ENCODE data around the gene AIF1L.
"Not testable (repeated sequence)": the region's sequence is repeated elsewhere in the genome, so short reads cannot be mapped to it uniquely, and the experiment has no call there.

The AIF1L gene

DNA sequence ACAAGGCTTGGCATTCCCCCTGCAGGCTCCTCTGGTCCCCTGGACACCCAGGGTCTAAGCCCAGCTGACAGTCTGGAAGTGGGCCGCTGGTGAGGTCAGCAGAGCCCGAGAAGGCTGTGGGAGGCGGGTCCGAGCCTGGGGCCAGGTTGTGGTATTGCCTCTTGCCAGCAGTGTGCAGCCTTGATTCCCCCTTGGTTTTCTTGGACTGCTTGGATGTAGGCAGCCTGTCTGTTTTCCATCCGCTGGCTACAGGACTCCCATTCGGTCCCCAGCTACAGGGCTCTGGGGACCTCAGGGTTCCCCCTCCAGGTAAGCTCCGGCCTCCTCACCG is 1.6 kb downstream of the AIF1L start:
- peak in 14 of 58 donors; percentile 5 to 49 (median 22) for DNase-seq

DNA sequence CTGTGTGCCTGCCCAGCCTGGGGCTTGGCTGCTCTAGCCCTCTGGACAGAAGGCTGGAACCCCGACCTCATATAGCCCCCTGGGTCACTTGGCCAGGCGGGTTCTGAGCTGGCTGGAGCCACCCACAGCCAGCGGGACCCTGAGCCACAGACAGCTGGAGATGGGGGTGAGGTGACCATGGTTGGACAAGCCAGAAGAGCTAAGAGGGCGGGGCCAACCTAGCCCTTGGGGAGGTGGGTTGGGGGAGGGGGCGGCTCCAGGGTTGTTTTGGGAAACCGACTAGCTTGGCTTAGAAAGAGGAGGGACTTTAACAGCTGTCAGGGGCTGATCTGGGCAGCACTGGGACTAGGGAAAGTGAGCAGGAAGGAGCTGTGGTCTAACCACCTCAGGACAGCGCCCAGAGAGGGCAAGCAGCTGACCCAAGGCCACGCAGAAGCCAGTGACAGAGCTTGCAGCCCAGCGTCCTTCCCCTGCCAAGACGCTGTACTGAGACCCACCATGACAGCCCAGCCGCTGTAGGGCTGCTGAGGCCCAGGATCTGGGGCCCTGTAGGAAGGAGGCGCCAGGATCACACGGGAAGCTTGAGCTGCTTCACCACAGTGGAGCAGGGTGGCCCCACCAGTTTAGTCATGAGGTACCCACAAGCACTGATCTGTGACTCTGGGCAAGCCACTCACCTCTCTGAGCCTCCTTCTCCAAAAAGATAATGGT is 2.2 kb downstream of the AIF1L start:
- no peak for DNase-seq

DNA sequence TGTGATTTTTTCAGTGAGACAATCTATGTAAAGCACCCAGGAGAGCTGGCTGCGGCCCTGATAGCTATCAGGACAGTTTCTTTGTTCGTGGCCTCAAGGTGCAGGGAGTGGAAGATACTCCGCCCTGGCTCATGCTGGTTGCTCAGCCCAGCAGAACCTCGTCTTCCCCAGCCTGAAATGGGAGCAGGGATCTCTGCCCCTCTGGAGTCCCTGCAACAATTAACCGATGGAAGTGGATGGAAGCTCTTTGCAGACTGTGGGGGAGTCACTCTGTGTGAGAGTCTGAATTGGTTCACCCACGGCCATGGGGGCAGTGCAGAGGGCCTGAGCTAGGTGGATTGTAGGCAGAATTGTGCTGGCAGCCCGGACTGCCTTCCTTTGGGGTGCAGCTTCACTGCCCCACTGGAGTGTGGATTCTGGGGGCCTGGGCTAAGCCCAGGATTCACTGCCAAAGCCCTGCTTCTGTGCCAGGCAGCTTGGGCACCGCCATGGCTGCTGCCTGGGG is 2.8 kb downstream of the AIF1L start:
- peak in 3 of 58 donors; percentile 19 to 21 (median 19) for DNase-seq

- DNase-seq = not testable (repeated sequence)
These were observed 3.5 kb downstream of the AIF1L start for GRCh38 chr9:131099845-131100244.

GRCh38 chr9:131100445-131100844 is 4.1 kb downstream of the AIF1L start:
- DNase-seq = no peak

- no peak for DNase-seq
These were observed 5.1 kb downstream of the AIF1L start for GRCh38 chr9:131101207-131101964.

- no peak for DNase-seq
These were observed 6.7 kb downstream of the AIF1L start for GRCh38 chr9:131103024-131103423.

GRCh38 chr9:131103535-131103934 is 7.2 kb downstream of the AIF1L start:
- no peak for DNase-seq

DNA sequence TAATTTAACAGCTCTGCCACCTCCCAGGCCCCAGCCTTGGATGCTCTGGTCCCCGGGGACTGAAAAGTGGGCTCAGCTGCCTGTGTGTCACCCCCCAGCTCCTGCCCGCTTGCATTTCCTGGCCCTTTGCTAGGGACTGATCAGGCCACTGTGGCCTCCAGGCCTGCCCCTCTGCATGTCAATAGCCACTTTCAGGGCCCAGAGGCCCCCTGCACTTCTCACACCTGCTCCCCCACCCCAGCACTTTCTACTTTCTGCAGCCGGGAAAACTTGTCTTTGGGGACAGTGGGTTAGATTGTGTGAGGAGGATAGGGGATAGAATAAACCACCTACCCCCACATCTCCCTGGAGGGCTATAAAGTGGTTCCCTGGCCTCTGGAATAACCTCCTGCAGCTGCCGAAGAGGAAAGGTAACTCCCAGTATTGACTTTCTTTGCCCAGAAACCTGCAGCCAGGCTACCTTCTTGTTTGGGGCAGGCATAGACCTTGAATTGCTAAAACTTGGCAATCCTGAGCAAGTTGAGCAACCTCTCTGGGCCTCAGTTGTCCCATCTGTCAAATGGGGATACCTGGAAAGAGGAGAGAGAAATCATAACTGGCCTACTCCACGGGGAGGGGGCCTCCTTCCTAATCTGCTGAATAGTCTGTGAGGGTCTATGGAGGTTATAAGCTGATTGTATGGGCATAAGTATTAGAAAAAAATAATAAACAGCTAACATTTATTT is 7.8 kb downstream of the AIF1L start:
- DNase-seq = no peak

DNA sequence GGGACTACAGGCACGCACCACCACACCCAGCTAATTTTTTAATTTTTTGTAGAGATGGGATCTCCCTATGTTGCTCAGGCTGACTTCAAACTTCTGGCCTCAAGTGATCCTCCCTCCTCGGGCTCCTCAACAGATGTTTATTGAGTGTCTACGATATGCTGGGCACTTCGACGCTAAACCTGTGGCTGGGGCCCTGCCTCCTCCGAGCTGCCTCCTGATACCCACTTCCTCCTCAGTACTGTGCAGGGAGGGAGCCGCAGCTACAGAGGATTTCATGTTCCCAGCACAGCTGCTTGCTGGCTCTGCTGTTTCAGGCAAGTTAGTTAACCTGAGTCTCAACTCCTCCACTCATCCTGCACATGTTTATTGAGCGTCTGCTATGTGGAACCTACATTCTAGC is 9.6 kb downstream of the AIF1L start:
- no peak for DNase-seq

DNA sequence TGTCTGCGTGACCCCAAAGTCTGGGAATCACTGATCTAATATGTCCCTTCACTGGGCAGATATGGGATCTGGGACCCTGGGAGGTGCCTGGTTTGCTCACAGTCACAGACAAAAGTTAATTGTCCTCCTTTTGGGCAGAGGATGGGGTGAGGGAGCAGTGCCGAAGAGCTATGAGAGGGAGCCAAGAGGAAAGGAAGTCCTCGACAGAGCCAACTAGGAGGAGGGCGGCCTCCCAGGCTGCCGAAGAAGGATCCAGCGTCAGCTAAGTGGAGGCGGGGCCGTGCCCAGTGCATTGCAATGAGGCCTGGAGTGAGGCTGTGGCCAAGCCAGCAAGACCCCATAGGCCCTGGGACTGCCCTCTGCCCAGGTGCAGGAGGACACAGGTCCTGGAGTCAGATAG is 11.4 kb downstream of the AIF1L start:
- DNase-seq = peak in 34 of 58 donors; percentile 24 to 74 (median 41)

DNA sequence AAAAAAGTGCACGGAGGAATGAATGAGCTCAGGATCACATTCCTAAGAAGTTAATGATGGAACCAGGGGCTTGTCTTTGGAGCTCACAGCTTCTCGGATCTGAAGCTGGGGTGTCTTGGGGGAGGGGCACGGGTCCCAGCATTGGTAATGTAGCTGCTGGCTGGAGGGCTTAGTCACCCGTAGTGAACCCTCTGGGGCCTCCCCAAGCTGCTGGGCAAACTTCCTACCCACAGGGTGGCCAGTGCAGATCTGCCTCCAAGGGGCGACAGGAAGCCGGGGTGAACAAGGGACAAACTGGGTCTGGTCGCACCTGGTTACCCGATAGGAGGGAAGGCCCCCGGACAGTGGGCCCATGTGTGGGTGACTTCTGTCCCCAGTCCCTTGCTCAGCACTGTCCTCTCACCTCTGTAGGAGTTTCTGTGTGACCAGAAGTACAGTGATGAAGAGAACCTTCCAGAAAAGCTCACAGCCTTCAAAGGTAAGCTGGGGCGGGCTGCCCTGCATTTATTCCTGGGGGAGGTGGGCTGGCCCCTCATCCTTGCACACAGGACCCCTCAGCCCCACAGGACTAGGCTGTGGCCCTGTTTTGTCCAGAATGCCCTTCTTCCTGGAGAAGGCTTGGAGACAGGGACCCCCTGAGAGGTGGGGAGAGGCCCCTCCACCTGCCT is 15.0 kb downstream of the AIF1L start:
- peak in 6 of 58 donors; percentile 18 to 61 (median 43) for DNase-seq

- peak in 57 of 58 donors; percentile 31 to 97 (median 89) for DNase-seq
These were observed 15.6 kb downstream of the AIF1L start for GRCh38 chr9:131111854-131112311.

- DNase-seq = peak in 13 of 58 donors; percentile 35 to 72 (median 54)
These were observed 16.2 kb downstream of the AIF1L start for GRCh38 chr9:131112374-131113154.

DNA sequence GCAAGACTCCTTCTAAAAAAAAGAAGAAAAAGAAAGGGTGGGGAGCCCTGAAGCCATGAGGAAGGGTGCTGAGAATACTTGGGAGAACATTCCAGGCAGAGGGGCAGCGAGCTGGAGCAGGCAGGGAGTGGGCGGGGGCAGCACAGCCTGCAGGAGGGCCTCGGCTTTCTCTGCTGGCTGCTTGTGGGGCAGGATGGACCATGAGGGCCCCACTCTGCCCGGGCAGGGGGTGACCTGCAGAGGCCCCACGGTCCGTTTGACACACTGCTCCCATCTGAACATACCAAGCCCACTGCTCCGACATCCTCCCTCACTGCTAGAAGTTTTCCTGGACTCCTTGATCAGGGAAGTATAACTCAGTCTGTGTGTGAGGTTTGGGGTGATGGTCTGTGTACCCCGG is 17.3 kb downstream of the AIF1L start:
- DNase-seq = no peak

DNA sequence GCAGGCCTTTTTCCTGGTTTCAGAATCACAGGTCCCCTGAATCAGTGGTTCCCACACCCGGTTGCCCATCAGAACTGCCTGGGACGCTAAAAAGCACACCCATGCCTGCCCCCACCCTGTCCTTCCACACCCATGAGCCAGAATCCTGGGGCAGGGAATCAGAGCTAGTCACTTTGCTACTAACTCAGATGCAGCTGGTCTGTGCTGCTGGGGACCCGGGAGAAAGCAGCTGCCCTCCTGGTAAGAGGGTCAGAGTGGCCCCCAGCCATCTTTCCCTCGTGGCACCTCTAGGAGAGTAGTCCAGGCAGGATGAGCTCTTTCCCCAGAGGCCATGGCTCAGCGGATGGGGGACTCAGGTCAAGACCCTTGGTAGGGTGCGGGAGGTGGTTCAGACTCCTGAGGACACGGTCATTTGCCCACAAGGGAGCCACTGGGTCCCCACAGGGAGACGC is 17.8 kb downstream of the AIF1L start:
- DNase-seq = no peak

GRCh38 chr9:131115360-131115742 is 19.0 kb downstream of the AIF1L start:
- not testable (repeated sequence) for DNase-seq

GRCh38 chr9:131116281-131117120 is 20.2 kb downstream of the AIF1L start:
- DNase-seq = peak in 46 of 58 donors; percentile 20 to 87 (median 58)

- peak in 2 of 58 donors; percentile 60 to 65 for DNase-seq
These were observed 20.9 kb downstream of the AIF1L start for GRCh38 chr9:131117121-131117761.

Data from anterior cingulate cortex (tissue), 58 donors.